Measurements from ENCODE around the gene RING1. TPM values are rescaled to one million over a fixed set of nuclear protein-coding genes. Genes with fewer than 3 reads are reported as not detected.
A peak's percentile ranks its signal among the peaks of the same experiment; 100 is the strongest.

The RING1 gene
- total and polyA plus RNA-seq, 10 of the 15 experiments (the other 5 are each of a cell fraction or from before 2014, with no cell fraction given) = 2.0 to 27.2 (median 15.8) TPM

GRCh38 chr6:33166811-33167210 is 41.5 kb upstream of the RING1 start:
- Histone ChIP-seq H4K20me1 (ENCODE audit: control insufficient read depth, insufficient read depth) (no peaks in the 10 kb centered on the region), H3K9me3 (replicated peaks; ENCODE audit: control insufficient read depth, insufficient read depth, low read length) (no peaks in the 10 kb centered on the region), H3K4me3 (no peak overlapping the region), H3K4me1 (ENCODE audit: control insufficient read depth, insufficient read depth, low read length) (peaks cover 1% of the 10 kb centered on the region), H3K27me3 (replicated peaks in 1 of 2; ENCODE audit: control insufficient read depth in 2 of 2, insufficient read depth in 2 of 2, low read length in 1 of 2) (no peaks in the 10 kb centered on the region), H2AFZ (ENCODE audit: control insufficient read depth, low read depth, low read length) (no peak overlapping the region), H3K36me3 (ENCODE audit: control insufficient read depth in 2 of 2, insufficient read depth in 2 of 2, low read length in 1 of 2) (no peaks in the 10 kb centered on the region), H3K4me2 (ENCODE audit: control insufficient read depth, insufficient read depth) (no peak overlapping the region), H3K79me2 (ENCODE audit: control insufficient read depth, insufficient read depth, low read length) (no peaks in the 10 kb centered on the region), H3K27ac (ENCODE audit: control insufficient read depth, insufficient read depth) (no peak overlapping the region), H3K9ac (ENCODE audit: control insufficient read depth, insufficient read depth, low read length) (no peak overlapping the region)
- ATAC-seq (no peak), DNase-seq (ENCODE audit: low read depth, low spot score) (no peak), FAIRE-seq (no peak)
- TF ChIP-seq, protein P1, sequence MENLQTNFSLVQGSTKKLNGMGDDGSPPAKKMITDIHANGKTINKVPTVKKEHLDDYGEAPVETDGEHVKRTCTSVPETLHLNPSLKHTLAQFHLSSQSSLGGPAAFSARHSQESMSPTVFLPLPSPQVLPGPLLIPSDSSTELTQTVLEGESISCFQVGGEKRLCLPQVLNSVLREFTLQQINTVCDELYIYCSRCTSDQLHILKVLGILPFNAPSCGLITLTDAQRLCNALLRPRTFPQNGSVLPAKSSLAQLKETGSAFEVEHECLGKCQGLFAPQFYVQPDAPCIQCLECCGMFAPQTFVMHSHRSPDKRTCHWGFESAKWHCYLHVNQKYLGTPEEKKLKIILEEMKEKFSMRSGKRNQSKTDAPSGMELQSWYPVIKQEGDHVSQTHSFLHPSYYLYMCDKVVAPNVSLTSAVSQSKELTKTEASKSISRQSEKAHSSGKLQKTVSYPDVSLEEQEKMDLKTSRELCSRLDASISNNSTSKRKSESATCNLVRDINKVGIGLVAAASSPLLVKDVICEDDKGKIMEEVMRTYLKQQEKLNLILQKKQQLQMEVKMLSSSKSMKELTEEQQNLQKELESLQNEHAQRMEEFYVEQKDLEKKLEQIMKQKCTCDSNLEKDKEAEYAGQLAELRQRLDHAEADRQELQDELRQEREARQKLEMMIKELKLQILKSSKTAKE (IDR thresholded peaks at IDR 0.05; ENCODE audit: low read depth, poor library complexity, severe bottlenecking) = no peak
- TF ChIP-seq GABPA (IDR thresholded peaks at IDR 0.05; ENCODE audit: low read depth) (no peak), USF1 (IDR thresholded peaks at IDR 0.05; ENCODE audit: borderline replicate concordance, extremely low read length, insufficient read depth, low read depth, low read length) (peak; percentile 11), MYB (IDR thresholded peaks at IDR 0.05; ENCODE audit: borderline replicate concordance, low read depth, low read length) (no peak), SPI1 (IDR thresholded peaks at IDR 0.05; ENCODE audit: borderline replicate concordance, insufficient read depth, low read depth, low read length) (no peak), HDAC6 (IDR thresholded peaks at IDR 0.05; ENCODE audit: unreplicated experiment) (no peak)
- ChIA-PET SMC1A (ENCODE audit: uncharacterized antibody, unreplicated experiment) (no interaction called here), CTCF (no interaction called here), POLR2A (no interaction called here), RAD21 (ENCODE audit: unreplicated experiment) (no interaction called here)
- 54% methylated on average over 7 of the region's 7 CpGs for WGBS (ENCODE audit: insufficient coverage, insufficient replicate concordance, low lambda C conversion rate, missing lambda C conversion rate)
- in situ Hi-C loops (cut with MboI) (no loop called here), intact Hi-C loops (cut with micrococcal nuclease; ENCODE audit: unreplicated experiment) (no loop called here)
- BruUV-seq (replicated peaks) = no TSS peak
